Activated CD8-positive, alpha-beta memory T cell treated with anti-CD3 and anti-CD28 coated beads, Interleukin-2, amount 50 U/mL, for 1 hour (primary cell): ENCODE data around the gene DPEP1.
"Not testable (repeated sequence)": the region's sequence is repeated elsewhere in the genome, so short reads cannot be mapped to it uniquely, and the experiment has no call there.

Experiments used
- DNase-seq: peaks from one replicate; pipeline ENCODE4 v3.0.0-alpha.2; 2020; ENCODE audit errors: extremely low read depth

The DPEP1 gene

DNA sequence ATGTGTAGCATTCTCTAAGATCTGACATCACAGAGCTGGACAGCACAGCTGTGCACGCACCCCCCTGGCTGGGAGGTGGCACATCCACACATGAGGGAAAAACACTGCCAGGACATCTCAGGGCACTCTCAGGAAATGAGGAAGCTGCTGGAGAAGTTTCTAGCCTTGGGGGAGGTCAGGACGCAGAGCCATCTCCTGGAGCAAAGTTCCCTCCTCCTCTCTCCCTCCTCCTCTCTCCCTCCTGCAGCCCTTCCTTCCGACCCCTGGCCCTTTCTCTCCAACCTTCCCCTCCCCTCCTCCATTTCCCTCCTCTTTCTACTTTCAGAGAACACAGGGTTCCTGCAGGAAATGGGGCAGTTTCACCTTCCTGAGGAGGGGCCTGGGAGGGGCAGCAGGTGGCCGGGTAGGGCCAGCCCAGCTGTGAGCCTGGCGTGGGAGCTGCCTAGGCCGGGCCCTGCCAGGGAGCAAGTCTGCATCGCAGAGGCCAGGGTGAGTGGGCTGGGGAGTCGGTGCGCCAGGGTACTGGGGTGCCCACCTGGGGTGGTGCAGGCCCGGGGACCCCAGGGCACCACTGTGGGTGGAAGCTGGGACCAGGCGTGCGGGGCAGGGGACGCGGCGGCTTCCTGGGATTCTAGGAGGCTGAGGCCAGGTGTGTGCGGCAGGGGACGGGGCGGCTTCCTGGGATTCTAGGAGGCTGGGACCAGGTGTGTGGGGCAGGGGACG is at the start of gene DPEP1:
Gene DPEP1 (plus strand): TSS at position 412 of the 723 bp plus-strand sequence. CDS start 16,769 bp downstream, outside the sequence.
- DNase-seq: no peak

DNA sequence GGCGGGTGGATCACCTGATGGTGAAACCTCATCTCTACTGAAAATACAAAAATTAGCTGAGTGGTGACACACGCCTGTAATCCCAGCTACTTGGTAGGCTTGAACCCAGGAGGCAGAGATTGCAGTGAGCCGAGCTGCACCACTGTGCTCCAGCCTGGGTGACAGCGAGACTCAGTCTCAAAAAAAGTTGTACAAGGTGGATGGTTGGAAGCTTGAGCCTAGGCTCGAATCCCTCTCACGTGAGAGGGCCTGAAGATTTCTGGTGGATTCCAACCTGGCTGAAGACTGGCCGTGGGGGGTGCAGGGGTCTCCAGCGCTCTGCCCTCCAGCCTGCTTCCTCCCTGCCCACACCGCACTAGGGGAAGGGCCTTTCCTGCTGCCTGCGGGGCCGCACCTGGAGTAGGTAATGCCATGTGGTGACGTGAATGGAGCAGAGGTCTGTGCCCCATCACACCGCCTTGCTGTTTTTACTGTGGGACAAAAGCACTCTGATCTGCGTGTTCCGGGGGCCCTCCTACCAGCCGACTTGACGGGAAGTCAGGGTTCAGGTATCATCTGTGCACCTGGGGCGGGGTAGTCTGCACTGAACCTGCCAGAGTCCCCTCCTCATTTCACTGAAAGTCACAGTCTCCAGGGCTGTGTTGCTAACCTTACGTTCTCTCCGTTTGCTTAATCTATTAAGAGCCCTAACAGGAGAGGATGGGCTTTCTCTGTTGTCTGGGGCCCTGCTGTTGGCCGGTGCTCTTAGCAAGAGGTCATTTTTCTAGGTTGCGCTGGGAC is 48.8 kb upstream of the DPEP1 start:
- no peak for DNase-seq

DNA sequence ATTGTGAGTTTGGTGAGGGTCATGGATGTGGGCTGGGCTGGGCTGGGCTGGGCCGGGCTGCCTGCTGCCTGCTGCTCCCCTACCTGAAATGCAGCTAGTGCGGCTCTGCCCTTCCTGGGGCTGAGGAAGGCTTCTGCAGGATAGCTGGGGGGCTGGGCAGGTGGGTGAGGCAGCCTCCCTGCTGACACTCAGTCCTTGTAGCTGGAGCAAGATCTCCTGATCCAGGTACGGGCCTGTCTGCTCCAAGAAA is 48.3 kb upstream of the DPEP1 start:
- no peak for DNase-seq

DNA sequence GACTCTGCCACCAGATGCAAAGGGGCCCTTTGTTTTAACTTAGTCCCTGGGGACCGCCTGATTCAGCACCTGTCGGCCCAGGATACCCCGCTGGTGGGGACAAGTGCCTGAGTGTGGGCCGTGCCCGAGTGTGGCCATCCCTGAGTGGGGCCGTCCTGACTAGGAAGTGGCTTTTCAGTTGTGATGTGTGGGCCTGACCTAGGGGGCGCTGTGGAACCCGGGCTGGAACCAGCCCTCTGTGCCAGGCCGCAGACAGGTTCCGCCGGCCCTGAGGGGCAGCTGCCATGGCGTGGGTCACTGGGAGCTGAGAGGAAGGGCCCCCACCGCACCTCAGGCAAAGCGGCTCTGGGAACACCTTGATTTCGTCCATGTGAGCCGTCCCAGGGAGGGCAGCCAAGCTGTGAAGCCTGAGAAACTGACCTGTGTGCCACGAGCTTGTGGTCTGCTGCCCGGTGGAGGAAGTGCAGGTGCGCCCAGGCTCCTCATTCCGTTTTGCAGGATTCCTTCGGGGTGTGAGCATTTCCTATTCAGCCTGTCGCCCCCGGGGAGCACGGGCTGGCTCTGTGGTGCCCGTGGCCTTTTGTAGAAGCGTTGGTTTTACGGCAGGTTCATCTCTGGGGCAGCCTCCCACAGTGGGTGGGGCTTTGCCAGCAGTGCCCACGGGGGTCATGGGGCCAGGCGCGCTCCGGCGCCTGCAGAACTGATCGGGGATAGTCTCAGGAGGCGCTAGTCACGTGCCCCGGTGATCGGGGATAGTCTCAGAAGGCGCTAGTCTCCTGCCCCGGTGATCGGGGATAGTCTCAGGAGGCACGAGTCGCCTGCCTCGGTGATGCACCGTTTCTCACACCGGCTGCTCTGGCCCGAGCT is 47.7 kb upstream of the DPEP1 start:
- no peak for DNase-seq

DNA sequence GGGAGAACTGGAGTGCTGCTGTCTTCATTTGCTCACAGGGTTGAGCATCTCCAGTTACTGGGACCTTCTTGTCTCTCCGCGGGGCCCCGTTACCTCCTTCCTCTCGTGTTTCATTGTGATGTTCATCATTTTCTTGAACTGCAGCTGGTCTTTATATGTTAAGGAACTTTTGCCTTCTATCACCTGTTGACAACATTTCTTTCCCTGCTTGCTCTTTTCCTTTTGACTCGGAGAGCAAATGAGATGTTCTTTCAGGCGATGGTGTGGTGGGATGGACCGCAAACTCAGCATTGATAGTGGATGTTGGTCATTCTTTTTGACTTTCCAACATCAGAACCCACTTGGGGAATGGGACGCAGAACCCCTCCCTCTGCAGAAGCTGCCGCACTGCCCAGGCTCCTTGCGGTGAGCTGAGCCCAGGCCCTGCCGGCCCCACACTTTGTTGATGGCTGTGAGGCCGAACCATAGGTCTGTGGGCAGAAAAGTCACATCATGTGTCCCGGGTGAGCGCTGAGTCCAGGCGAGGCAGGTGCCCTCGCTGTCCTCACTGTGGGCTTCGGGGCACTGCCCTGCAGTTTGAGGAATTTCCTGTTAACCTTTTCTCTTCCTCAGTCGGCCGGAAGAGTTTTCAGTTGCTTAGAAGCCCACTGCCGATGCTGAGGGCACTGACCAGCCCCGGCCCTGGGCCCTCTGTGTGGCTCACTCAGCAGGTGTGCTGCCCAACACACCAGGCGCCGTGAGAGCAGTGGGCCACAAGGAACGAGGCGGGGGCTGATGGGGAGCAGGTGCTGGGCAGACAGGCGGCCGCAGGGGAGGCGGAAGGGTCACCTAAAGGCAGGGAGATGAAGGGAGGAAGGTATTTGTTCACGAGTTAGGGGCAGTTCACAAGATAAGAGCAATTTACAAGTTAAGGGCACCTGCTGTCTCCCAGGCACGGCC is 45.5 kb upstream of the DPEP1 start:
- DNase-seq: no peak

DNA sequence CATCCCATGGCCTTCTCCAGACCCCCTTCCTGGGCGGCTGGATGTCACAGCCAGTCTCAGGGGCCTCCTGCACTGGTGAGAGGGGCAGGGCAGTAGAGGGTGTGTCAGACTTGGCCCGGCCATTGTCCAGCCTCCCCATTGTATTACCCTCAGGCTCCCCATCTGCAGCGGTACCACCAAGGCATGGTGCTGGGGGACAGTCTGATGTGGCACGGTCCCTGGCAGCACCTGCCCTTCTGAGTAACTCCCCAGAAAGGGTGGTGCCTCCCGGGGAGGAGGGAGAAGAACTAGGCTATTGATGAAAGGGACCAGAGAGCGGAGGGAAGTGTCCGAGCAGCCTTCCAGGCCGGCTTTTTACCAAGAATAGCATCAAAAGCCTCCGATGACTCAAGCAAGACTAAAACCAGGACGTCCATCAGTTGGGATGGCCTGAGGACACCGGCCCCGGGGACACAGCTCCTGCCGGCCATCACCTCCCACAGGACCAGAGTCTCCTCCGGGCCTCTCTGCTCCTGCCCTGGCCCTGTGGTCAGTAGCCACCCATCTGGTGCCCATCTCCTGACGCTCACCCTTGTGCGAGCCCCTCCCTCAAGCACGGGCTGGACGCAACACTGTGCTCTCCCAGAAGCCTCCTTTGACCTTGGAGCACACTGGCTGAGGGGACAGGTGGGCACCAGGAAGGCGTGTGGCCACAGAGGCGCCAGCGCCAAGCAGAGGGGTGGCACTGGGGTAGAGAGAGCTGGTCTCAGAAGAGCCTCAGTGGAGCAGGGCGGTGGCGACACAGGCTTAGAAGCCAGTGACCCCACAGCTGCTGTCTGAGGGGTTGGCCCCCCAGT is 43.7 kb upstream of the DPEP1 start:
- no peak for DNase-seq

DNA sequence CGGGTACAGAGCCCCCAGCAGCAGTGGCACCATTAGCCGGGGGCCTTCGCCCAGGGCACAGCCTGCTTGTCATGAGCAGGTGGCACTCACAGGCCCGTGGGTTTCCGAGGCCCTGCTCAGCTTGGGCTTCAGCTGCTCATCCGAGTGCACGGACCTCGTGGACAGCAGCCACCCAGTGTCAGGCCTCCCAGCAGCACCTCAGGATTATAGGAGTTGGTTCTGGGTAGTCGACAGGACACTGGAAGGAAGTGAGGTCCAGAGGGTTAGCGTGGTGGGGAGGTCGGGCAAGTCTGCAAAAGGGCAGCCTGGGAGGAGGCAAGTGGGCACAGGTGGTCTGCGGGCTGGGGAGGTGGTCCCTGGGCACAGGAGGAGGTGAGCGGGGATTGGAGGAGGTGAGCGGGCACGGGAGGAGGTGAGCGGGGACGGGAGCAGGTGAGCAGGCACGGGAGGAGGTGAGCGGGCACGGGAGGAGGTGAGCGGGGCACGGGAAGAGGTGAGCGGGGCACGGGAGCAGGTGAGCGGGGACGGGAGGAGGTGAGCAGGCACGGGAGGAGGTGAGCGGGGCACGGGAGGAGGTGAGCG is 43.0 kb upstream of the DPEP1 start:
- no peak for DNase-seq

DNA sequence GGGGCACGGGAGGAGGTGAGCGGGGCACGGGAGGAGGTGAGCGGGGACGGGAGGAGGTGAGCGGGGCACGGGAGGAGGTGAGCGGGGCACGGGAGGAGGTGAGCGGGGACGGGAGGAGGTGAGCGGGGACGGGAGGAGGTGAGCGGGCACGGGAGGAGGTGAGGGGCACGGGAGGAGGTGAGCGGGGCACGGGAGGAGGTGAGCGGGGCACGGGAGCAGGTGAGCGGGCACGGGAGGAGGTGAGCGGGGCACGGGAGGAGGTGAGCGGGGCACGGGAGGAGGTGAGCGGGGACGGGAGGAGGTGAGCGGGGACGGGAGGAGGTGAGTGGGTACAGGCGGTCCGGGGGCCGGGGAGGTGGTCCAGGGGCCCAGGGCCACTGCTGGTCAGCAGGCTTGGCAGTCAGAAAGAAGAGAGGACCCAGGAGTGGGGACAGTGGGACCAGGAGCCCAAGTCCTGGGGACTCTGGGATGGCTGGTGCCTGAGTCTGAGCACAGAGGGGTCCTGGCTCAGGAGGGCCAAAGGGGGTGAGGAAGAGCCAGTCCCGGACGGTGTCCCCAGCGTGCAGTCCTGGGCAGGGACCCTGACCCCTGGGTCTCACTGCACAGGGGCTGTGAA is 42.4 kb upstream of the DPEP1 start:
- not testable (repeated sequence) for DNase-seq

DNA sequence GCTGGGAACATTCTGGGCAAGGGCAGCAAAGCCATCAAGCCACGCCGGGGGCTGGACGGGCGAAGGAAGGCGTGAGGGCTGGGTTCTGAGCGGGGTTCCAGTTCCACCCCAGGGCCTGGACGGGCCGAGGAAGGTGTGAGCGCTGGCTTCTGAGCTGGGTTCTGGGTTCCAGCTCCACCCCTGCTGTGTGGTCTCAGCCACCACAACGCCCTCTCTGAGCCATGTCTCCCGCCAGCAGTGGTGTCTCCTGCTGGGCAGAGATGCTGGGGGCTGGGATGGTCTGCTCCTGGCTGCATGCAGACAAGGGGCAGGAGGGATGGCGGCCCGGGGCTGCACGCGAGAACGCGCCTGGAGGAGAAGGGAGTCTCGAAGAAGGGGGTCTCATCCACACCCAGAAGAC is 41.8 kb upstream of the DPEP1 start:
- DNase-seq: no peak

DNA sequence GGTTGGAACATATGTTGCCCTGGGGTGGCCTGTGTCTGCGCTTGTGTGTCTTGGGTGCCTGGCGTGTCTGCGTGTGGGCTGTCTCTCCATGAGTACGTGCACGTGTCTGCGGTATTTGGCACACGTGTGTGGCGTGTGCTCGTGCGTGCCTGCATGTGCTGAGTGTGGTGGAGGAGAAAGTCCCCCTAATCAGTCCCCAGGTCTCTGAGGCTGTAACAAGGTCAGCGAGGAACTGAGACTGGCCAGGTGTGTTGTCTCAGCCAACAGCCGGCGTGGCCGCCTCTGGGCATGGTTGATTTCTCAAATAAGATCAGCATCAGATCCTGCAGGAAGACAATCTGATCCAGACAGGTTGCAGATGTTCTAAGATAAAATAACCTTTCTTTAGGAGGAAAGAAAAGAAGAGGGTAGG is 41.4 kb upstream of the DPEP1 start:
- no peak for DNase-seq

DNA sequence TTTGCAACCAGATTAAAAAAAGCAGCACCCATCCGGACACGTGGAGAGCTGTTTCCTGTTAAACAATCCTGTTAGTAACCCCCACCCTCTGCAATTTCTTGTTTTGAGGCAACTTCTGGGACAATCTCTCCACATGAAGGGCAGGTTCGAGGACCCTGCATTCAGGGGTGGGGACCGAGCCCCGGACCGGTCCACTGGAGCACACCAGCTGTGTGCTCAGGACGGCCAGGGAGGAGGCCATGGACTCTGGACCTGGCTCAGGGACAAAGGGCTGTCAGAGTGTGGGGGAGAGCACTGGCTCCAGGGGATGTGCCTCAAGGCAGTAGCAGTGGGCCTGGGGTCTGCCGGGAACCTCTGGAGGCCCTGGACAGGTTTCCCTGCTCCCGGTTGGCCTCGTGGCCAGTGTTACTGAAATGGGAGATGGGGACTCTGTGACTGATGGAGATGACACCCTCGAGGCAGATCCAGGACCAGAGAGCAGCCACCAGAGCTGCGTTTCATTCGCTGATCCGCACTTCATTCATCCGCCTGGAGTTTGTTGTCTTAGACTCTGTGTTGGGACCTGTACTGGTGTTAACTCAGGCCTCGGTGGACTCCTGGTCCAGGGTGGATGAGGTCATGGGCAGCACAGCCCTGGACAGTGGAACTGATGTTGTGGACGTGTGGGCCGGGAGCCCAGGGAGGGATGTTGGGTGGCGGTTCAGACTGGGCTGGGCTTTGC is 40.8 kb upstream of the DPEP1 start:
- no peak for DNase-seq

DNA sequence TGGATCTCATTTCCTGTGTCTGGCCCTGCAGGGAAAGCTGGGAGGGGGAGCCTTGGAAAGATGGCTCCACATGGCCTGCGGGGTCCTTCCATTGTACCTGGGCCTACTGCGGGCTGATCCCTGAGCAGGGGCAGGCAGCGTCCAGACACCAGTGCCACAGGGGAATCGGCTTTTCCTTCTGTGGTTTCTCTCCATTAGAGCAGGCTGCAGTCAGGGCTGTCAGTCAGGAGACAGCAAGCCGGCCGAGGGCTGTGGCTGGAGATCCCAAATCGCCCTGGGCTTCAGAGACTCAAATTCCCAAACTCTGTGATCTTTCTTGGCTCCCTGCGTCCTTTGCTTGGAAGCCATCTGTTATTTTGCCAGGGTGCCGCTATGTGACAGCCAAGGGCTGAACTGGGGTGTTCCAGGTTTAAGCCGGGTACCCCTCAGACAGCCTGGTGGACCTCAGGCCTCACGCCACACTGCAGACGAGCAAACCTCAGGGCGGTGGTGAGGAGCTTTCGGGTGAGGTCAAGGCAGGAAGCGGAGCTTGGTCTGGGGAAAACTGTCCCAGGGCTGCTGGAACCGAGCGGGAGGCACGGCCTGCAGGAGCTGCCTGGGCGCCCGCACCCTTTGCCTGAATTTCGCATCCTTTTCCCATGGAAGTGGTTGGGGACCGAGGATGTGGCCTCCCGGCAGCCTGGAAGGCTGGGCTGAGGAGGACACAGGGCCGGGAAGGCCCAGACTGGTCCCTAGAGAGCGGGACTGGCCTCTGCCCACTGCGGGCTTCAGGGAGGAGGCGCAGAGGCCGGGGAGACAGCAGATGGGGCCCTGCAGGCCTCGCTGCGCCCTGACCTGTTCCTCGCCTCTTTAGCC is 39.4 kb upstream of the DPEP1 start:
- no peak for DNase-seq

DNA sequence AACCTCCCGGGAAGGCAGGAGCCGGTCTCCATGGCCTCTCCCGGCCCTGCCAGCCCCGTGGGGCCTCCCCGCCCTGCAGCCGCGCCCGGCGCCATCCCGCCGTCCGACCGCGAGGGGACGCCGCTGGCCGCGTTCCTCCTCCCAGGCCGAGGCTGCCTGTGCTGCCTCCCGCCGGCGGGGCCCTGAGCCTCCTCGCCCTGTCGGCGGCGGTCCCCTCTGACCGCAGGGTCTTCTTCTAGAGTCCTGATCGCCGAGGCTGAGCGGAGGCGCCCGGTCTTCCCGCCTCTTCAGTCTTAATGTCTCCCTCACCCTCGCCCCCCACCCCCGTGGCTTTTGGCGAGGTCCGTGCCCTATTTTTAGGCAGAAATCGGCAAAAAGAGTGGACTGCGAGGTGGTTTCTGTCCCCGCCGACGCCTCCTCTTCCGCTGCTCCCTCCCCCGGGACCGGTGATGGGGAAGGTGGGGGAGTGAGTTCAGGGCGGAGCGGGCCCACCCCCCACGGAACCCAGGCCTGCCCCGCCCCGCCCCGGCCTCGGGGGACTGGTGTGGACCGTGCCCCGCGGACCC is 38.7 kb upstream of the DPEP1 start:
- DNase-seq: no peak

DNA sequence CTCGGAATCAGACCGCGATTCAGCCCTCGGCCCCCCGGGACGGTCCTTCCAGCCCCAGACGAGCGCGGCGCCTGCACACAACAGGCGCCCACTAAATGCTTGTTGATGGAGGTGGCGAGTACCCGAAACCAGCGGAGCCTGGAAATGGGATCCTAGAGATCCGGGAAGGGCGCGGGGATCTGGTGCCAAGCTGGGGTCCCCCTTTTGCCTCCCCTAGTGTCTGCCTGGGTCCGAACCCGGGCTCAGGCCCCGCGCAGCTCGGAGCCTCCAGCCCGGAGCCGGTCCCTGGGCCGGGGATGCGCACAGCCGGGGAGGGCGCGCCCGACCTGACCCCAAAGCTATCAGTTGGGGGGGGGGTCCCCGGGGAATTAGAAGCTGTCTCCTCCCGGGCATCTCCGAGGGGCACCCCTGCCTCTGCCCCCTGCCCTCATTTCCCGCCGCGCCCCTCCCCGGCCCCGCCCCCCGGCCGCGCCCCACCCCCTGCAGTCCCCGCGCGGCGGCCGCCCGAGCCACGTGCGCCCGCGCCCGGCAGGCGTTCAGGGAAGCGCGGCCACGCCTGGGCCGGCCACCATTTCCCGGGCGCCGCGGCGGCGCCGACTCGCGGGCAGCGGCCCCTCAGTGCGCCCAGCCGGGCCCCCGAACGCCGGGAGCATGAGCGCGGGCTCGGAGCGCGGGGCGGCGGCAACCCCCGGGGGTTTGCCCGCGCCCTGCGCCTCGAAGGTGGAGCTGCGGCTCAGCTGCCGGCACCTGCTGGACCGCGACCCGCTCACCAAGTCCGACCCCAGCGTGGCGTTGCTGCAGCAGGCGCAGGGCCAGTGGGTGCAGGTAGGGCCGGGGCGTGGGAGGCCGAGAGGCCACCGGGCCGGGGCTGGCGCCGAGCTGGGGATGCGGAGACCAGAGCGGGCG is 37.9 kb upstream of the DPEP1 start, which contains the start of gene CPNE7:
Gene CPNE7 (plus strand): TSS at position 512 of the 906 bp plus-strand sequence. CDS start 140 bp downstream, at position 652.
- no peak for DNase-seq

DNA sequence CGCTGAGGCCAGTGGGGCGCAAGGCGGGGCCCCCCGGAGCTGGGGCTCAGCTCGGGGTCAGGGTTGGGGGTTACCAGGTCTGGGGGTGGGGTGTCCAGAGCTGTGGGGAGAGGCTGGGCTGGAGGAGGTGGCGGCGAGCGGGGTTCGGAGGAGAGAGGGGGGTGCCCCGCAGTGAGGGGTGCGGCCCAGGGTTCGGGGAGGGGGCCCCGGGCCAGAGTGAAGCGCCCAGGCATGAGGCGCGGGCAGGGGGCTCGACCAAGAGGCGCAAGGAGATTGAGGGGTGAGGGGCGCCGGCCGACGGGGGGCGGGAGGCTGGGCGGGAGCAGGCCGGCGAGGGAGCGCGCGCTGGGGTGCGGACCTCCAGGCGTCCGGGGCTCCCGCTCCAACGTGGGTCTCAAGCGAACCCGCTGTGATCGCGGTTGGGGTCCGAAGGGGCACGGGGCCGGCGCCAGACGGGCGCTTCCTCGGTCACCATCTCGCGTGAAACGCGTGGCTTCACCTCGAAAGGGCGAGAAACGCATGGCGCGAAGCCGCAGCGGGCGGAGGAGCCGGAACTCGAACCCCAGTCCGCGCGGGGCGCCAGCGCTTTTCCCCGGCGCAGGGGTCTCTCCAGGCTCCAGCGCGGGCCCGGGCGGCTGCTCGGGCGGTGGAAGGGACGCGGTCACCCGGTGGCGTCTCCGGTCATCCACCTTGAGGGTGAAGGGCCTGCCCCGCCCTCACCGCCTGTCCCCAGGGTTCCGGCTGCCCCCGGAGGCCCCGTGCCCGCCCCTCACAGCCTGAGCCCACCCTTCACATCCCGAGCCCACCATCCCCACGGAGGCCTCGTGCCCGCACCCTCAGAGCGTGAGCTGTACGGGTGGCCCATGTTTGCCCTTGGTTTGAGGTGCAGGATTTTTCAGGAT is 37.0 kb upstream of the DPEP1 start:
- no peak for DNase-seq
